ES-I3 (cell line): Measurements from ENCODE around the gene SLTM.
"Not testable (repeated sequence)": the region's sequence is repeated elsewhere in the genome, so short reads cannot be mapped to it uniquely, and the experiment has no call there.

Experiments
- H3K36me3 ChIP-seq: 2 replicates; pipeline ENCODE4 v1.6.1; 2013; ENCODE audit warnings: mild to moderate bottlenecking, low read length, control low read depth, moderate library complexity; ENCODE audit not compliant: insufficient read depth
- H3K4me1 ChIP-seq: 2 replicates; pipeline ENCODE4 v1.6.1; 2013; ENCODE audit warnings: mild to moderate bottlenecking, control low read depth, low read length; ENCODE audit not compliant: insufficient read depth
- H3K9ac ChIP-seq: 2 replicates; pipeline ENCODE4 v1.6.1; 2013; ENCODE audit warnings: low read depth, mild to moderate bottlenecking, low read length, moderate library complexity
- H3K9me3 ChIP-seq: 2 replicates; pipeline ENCODE4 v1.6.1; 2013; ENCODE audit warnings: mild to moderate bottlenecking, low read length, moderate library complexity; ENCODE audit not compliant: control insufficient read depth, insufficient read depth

Gene SLTM

DNA sequence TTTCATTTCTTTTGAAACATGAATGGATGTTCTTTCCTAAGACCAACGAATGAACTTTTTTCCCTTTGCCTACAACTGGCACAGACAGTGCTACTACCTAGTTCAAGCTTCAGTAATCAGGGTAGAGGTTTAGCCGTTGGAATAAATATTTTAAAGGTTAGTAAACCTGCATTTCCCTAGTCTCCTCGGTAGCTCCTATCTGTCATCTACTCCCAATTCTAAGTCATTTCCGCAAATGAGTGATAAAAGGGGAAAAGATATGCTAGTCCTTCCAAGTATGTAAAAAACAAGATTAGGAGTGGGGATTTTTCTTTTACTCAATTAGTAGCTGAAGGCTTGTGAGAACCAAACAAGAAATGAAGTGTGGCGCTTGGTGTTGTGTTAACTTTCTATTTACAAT lies 15.2 kb downstream of the SLTM start:
- H3K4me1 ChIP-seq, result peaks cover 5% of the 10 kb centered on the region; the same call in 1 of the 2 replicates
- H3K9me3 ChIP-seq, result no peaks in the 10 kb centered on the region
- 0 out of 2 replicates have a peak, but pooled peaks cover under 1% of the 10 kb centered on the region for H3K36me3 ChIP-seq
- H3K9ac ChIP-seq, result no peak overlapping the region

DNA sequence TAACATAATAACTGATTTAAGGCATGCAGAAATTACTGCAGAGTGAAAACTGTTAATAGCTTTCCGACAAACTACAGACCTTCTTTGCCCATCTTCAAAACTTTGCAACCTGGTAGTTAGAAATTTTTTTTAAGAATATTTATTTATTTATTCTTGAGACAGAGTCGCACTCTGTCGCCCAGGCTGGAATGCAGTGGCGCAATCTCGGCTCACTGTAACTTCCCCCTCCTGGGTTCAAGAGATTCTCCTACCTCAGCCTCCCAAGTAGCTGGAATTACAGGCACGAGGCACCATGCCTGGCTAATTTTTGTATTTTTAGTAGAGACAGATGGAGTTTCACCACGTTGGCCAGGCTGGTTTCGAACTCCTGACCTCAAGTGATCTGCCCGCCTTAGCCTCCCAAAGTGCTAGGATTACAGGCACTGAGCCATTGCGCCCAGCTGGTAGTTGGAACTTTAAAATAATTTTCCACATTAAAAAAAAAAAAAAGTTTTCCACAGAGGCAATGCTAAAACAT lies 15.8 kb downstream of the SLTM start:
- not testable (repeated sequence) for H3K4me1 ChIP-seq, H3K36me3 ChIP-seq, H3K9ac ChIP-seq, H3K9me3 ChIP-seq

DNA sequence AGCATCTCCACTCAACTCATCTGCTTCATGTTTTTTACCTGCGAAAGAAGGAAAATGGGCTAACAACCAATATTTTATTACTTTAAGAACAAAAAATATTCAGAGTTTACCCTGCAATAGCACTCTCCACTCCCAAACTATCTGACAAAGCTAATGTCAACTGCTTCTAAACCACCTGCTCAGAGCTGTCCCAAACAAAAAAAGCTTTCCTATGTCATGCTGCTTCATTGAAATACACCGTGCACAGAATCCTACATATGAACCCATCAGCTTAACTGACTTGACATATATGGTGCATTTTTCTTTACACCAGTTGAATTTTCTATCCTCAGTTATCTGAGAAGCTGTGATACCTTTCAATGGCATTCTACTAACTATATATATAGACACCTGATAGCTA lies 16.5 kb downstream of the SLTM start:
- Histone ChIP-seq H3K9ac (no peak overlapping the region), H3K36me3 (no peaks in the 10 kb centered on the region), H3K9me3 (no peaks in the 10 kb centered on the region), H3K4me1 (peaks cover 5% of the 10 kb centered on the region; the same call in 1 of the 2 replicates)

DNA sequence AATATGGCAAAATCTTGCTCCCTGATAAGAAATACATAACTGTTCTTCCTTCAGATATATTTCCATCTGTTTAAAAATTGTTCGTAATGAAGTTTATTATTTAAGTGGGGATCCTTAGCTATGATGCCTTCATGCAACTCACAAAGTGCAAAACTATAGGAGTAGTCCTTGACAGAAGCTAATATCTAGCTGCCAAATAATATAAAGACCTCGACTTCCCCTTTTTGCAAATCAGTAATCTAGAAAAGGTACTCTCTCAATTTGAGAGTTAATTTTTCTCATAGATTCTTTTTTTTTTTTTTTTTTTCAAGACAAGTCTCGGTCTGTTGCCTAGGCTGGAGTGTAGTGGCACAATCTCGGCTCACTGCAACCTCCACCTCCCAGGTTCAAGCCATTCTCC lies 23.0 kb downstream of the SLTM start:
- H3K9ac ChIP-seq, result no peak overlapping the region
- peaks cover 4% of the 10 kb centered on the region; the same call in 1 of the 2 replicates for H3K36me3 ChIP-seq
- H3K9me3 ChIP-seq, result no peaks in the 10 kb centered on the region
- H3K4me1 ChIP-seq, result no peaks in the 10 kb centered on the region

DNA sequence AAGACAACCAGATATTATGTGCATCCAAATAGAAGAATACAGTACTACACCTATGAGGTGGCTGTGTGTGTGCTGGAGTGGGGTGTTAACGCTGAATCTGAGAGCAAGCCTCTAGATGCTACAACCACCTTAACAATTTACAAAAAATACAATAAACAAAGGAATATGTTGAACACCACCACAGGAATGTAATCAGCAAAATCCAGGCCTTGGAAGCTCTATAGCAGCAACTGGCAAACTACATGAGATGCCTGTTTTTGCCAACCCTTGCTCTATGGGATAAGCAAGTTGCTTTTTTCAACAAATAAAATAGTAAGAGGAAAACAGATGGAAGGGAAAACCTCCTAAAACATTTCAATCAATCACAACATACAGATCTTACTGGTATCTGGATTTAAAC lies 23.9 kb downstream of the SLTM start:
- Histone ChIP-seq H3K9me3 (no peaks in the 10 kb centered on the region), H3K4me1 (no peaks in the 10 kb centered on the region), H3K9ac (no peak overlapping the region), H3K36me3 (peaks cover 4% of the 10 kb centered on the region; the same call in 1 of the 2 replicates)

DNA sequence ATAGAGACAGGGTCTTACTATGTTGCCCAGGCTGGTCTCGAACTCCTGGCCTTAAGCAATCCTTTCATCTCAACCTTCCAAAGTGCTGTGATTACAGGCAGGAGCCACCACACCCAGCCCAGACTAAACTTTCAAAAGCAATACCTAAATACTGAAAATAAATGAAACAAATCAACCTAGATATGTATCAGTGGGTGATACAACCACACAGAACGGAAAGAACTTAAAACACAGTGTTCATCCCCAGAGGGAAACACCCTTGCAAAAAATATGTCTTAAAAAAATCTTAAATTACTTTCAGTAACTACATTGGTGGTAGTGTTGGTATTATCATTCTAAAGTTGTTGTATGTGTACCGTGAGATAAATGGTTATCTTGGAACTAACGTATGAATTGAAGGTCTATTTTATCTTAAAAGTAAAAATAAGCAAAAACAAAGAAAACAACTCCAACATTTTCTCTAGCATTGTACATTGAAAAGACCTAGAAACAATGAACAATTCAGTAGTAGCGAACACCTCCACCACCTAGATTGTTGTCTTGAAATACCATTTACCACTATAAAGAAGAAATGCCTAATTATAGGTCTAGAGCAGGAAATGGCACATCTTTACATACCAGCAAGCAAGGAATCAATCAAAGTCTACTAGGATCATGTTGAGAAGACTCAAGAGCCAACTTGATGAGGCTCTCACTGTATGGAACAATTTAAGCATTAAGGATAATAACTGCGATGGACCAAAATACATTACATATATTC lies 24.7 kb downstream of the SLTM start:
- H3K36me3 ChIP-seq, result peaks cover 4% of the 10 kb centered on the region; the same call in 1 of the 2 replicates
- no peaks in the 10 kb centered on the region for H3K4me1 ChIP-seq
- no peaks in the 10 kb centered on the region for H3K9me3 ChIP-seq
- H3K9ac ChIP-seq, result no peak overlapping the region

DNA sequence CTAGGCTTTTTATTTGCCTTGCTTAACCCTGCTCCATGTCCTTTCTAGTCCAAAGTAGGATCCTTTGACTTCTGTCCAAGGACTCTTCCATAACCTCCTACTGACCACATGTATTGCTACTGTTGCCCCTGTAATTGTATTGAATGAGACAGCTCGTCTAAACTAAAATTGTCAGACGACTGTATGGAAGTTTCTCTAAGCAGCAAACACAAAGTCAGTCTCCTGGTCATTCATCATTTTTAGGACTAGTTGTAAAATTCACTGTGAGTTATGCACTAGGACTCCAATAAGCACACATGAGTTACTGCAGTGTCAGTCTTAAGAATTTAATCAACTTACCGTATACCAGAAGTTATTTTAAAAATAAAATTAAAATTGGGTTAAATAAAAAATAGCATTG lies 32.8 kb downstream of the SLTM start:
- Histone ChIP-seq H3K9ac (no peak overlapping the region), H3K4me1 (no peaks in the 10 kb centered on the region), H3K9me3 (no peaks in the 10 kb centered on the region), H3K36me3 (peaks cover 20% of the 10 kb centered on the region)

DNA sequence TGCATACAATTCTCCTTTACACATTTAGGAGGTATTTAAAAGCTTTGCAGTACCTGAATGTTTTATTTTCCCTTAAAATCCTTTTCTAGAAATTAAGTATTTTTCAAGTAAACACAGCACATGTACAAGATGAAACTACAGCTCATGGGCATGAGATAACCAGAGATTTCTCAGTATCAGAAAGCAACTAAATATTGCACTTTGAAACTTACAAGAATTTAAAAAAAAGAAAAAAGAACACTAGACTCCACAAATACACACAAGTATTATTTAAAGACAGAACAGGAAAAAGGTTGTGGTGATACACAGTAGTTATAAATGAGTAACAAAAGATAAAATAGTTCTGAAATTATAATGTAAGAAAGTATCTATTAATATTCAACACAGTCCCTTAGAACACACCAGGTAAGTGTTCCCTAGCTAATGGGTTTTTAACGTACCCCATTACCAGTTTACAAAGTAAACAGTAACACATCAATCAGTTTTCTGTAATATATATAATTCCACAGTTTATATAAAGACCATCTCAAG lies 35.3 kb downstream of the SLTM start:
- Histone ChIP-seq H3K4me1 (no peaks in the 10 kb centered on the region), H3K9me3 (no peaks in the 10 kb centered on the region), H3K36me3 (peaks cover 22% of the 10 kb centered on the region), H3K9ac (no peak overlapping the region)

DNA sequence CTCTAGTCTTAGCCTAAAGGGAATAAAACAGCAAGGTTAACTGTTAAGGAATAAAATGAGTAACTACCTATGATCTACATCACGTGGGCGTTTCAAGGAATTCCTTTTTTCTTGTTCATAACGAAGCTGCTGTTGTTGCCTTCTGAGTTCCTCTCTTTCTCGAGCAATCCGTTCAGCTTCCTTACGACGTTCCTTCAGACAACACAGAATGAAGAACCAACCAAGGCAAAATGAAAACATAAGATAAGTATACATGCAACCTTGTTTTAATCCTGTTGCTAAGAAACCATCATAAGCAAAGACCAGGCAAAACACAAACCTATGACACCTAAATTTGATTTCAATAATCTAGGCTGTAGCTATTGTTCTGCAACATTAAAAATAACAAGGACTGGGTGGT lies 44.1 kb downstream of the SLTM start:
- H3K9ac ChIP-seq, result no peak overlapping the region

DNA sequence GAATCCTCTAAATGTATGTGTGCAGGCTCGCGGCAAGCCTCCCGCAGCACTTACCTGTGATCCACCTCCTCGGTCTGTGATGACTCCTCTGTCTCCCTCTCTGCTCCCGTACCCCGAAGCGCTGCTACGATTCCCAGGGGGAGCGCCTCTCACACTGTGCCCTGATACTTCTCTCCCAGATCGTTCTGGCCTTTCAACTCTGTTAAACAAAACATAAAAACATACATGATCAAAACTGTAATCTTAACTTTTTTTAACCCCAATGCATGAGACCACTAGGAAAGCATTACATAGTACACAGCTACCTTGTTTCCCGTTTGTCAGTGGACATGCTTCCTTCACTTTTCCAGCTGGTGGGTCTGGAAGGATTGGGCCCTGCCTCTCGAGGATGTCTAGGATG lies 46.6 kb downstream of the SLTM start:
- no peaks in the 10 kb centered on the region for H3K9me3 ChIP-seq
- no peaks in the 10 kb centered on the region for H3K4me1 ChIP-seq
- H3K36me3 ChIP-seq, result peaks cover 51% of the 10 kb centered on the region
- H3K9ac ChIP-seq, result no peak overlapping the region

More for the DNA sequence above, 44.1 kb downstream of the SLTM start:
- Histone ChIP-seq H3K9me3 (no peaks in the 10 kb centered on the region), H3K36me3 (peaks cover 44% of the 10 kb centered on the region), H3K4me1 (no peaks in the 10 kb centered on the region)

DNA sequence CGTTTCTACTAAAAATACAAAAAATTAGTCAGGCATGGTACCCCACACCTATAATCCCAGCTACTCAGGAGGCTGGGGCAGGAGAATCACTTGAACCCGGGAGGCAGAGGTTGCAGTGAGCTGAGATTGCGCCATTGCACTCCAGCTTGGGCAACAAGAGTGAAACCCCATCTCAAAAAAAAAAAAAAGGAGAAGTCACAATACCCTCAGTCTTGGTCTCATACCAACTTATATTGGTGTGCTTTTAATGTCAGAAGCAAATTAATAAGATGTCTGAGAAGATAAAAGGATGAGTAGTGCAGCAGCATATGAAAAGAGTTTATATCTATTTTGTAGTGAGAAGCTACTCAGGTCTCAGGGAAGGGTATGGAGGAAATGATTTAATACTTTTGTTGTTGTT lies 49.6 kb downstream of the SLTM start:
- not testable (repeated sequence) for H3K9ac ChIP-seq, H3K9me3 ChIP-seq, H3K4me1 ChIP-seq
- peaks cover 59% of the 10 kb centered on the region for H3K36me3 ChIP-seq

DNA sequence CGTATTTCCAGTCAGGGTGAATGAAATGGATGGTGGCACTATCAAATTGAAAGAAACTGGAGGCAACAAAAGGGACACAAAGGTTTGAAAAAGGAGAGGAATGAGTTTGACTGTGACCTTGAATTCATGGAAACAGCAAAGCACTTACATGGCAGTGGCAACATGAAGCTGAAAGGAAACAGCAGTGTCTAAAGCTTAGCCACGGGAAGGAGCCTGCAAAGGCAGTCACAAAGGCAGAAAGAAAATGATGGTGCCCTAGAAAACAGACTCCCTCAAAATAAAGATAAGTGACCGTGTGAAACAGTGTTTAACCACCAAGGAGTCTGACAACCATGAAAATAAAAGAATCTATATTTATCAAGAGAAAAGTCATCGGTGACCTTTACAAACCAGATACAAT lies 51.2 kb downstream of the SLTM start:
- Histone ChIP-seq H3K9ac (no peak overlapping the region), H3K9me3 (no peaks in the 10 kb centered on the region), H3K4me1 (no peaks in the 10 kb centered on the region), H3K36me3 (peaks cover 55% of the 10 kb centered on the region)

DNA sequence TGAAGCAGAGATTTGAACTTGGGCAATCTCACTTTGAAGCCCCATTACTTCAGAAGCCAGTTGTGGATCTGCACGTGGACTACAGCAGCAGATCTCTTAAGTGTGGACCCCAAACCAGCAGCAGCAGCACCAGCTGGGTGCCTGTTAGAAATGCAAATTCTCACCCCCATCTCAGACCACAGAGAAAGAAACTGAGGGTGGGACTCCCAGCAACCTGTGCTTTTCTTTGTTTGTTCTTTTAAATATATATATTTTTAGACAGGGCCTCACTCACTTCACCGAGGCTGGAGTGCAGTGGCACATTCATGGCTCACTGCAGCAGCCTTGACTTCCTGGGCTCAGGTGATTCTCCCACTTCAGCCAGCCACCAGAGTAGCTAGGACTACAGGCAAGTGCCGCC lies 53.2 kb downstream of the SLTM start:
- no peaks in the 10 kb centered on the region for H3K9me3 ChIP-seq
- H3K4me1 ChIP-seq, result no peaks in the 10 kb centered on the region
- no peak overlapping the region for H3K9ac ChIP-seq
- H3K36me3 ChIP-seq, result peaks cover 44% of the 10 kb centered on the region

DNA sequence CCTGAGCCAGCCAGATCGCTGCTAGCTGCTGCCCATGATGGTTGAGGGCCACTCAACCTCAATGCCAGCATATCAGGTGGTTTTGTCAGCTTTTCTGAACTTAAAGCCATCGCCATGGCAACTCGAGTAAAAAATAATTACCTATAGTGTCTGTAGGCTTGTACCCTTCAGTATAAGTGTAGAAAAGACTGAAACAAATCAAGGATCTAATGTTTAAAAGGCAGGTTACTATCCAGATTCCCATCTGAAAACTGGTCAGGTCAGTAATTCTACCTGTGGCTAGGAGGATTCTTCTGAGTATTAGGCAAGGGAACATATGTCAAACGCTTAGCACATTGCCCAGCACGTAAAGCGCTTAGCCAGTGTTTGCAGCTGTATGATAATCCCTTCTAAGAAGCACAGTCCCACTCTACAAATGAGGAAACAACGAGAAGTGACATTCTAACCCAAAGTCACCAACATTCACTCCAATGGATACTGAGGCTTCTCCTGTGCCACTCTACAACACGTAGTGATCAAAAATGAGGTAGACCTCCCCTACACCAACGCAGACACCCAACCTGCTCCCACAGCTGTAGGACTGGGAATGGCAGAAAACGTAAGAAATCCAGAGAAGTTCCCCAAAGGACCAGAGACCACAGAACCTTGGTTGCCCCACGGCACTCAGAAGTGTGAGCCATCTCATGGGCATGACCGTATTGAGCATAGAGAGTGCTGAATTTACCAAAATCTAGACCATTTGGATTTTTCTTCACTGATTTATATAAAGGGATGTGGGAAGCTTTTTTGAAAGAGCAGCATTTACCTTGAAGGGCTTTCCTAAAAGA lies 55.3 kb downstream of the SLTM start:
- Histone ChIP-seq H3K36me3 (peaks cover 32% of the 10 kb centered on the region), H3K9ac (no peak overlapping the region), H3K4me1 (no peaks in the 10 kb centered on the region), H3K9me3 (no peaks in the 10 kb centered on the region)
